Activated naive CD8-positive, alpha-beta T cell treated with anti-CD3 and anti-CD28 coated beads, Interleukin-2, amount 50 U/mL, for 16 hours (primary cell): Measurements from ENCODE around the gene IKZF5.

Experiments used
- DNase-seq: peaks from one replicate; pipeline ENCODE4 v3.0.0-alpha.2; 2020; ENCODE audit warnings: low read depth, low spot score

The IKZF5 gene

DNA sequence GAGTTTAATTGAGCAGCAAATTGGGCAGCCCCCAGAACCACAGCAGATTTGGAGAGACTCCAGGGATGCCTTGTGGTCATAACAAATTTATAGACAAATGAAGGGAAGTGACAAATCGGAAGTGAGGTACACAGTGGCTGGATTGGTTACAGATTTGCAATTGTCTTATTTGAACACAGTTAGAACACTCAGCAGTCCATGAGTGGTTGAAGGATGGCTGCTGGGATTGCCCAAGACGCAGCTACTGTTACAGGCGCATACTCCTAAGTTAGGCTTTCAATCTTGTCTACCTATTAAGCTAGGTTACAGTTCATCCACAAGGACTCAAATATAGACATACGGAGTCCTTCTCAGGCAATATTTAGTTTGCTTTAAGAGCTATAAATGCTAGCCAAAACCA lies 7.6 kb upstream of the IKZF5 start:
- DNase-seq, result no peak

DNA sequence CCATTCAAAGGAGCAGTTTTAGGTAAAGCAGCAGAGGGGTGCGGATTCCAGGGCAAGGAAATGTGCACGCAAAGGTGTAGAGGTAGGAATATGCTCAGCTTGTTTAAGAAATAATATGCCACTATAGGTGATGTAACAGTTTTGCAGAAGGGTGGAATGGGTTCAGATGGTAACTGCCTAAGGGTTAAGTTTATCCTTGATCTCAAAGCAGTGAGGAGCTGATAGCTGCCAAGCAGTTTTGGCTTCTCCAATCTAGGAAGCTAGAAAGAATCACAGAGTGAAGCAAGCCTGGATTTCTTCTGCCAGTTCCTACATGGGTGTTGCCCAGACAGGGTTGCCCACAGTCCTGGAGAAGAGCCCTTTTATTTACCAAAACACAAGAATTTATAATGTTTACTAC lies 6.2 kb upstream of the IKZF5 start:
- no peak for DNase-seq

DNA sequence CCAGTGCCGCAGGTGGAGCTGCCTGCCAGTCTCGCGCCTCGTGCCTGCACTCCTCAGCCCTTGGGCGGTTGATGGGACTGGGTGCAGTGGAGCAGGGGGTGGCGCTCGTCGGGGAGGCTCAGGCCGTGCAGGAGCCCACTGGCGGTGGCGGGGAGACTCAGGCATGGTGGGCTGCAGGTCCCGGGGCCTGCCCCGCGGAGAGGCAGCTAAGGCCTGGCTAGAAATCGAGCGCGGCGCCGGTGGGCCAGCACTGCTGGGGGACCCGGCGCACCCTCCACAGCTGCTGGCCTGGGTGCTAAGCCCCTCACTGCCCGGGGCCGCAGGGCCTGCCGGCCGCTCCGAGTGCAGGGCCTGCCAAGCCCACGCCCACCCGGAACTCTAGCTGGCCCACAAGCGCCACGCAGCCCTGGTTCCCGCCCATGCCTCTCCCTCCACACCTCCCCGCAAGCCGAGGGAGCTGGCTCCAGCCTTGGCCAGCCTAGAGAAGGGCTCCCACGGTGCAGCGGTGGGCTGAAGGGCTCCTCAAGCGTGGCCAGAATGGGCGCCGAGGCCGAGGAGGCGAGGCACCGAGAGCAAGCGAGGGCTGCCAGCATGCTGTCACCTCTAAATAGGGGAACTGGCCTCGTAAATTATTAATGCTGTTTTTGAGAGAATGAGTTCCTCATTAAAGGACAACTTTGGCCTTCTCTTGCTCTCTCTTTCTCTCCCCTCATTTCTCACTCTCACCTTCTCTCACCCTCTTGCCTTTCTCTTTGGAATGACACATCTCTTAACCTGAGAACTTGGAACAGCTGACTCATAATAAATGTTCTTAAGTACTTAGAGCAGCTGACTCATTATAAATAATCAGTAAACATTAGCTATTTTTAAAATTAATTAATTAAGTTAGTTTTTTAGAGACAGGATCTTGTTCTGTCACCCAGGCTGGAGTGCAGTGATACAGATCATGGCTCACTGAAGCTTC lies 5.1 kb upstream of the IKZF5 start:
- DNase-seq, result no peak

DNA sequence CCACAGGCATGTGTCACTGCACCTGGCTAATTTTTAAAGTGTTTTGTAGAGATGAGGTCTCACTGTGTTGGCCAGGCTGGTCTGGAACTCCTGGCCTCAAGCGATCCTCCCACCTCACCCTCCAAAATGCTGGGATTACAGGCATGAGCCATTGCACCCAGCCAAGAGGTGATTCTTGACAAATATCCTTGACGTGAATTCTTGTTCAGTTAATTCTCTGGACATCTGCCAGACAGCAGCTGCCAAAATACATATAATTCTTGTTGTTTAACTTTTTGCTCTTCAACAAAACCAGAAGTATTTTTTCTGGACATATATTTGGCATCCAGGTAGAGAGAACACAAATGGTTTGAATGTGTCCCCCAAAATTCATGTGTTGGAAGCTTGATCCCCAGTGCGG lies 3.4 kb upstream of the IKZF5 start:
- no peak for DNase-seq

GRCh38 chr10:123009105-123009820 lies 668 bp upstream of the IKZF5 start:
- no peak for DNase-seq

- no peak for DNase-seq
These were observed 839 bp downstream of the IKZF5 start for GRCh38 chr10:123007558-123008354.

DNA sequence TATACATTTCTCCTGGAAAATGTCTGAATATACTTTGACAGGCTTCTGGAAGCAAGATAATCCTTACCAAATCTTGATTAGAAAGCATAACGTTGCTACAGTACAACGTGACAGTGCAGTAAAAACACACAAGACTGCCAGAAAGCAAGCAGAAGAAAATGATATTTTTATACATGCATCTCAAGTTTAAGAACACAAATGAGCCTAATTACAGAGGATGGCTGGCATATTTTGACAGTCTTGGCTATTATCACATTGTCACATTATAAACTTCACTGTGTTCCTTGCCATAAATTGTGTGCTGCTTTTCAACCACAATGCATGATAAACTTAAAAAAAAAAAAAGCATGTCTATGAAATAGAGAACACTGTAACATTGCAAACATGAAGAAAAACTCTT lies 4.3 kb downstream of the IKZF5 start:
- no peak for DNase-seq

DNA sequence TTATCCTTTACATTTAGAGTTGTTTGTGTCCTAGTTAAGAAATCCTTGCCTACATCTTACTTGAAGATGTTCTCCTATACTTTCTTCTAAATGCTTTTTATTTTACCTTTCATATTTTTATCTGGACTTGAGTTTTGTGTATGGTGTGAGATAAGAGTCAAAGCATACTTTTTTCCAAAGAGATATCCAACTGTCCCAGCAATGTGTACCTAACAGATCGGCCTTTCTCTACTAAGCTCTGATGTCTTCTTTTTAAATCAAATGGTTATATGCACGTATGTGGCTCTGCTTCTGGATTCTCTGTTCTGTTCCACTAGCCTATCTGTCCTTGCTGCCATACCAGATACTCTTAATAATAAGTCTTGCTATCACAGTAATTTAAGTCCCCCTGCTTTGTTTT lies 7.2 kb downstream of the IKZF5 start:
- DNase-seq, result no peak

- DNase-seq, result no peak
These were observed 8.4 kb downstream of the IKZF5 start for GRCh38 chr10:123000155-123000554.

GRCh38 chr10:122999347-122999746 lies 9.2 kb downstream of the IKZF5 start:
- DNase-seq, result no peak

- DNase-seq, result no peak
These were observed 9.7 kb downstream of the IKZF5 start for GRCh38 chr10:122998934-122999333.

DNA sequence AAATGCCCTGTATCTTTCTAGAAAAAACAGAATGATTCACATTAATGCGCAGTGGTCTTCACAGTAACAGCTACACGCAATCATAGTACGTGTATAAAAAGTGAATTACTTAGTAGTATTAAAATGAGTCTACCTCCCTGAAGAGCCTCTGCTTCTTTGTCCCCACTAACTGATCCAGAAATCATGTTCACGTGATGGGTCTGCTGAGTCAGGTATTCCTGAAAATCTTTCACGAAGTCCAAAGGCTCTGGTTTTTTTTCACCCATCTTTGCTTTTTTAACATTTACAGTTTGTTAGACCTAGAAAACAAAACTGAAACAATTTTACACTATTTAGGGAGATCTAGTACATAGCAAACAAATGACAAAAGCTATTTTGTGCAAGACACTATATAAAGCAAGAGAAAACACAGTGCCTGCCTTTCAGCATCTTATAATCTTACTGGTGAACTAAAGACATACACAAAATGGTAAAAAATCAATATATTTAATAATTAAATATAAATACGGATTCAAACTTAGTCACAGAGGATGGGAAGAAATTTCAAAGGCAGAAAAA lies 10.2 kb downstream of the IKZF5 start:
- no peak for DNase-seq

DNA sequence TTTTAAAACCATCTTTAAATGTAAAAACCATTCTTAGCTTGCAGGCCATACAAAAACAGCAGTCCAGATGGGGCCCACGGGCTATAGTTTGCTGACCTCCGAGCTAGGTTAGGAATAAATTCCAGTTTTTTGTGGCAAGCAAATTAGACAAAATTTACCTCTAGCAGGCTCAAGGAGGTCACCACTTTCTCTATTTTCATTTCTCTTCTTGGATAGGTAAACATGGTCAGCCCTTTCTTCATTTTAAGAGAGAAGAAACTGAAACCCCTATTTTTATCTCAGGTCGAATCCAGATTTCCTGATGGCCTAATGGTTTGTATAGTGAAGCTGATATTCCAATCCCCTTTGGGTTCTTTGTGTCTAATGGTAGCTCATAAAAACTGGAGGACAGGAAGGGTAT lies 10.7 kb downstream of the IKZF5 start:
- DNase-seq, result no peak

GRCh38 chr10:122995936-122996335 lies 12.7 kb downstream of the IKZF5 start:
- no peak for DNase-seq

DNA sequence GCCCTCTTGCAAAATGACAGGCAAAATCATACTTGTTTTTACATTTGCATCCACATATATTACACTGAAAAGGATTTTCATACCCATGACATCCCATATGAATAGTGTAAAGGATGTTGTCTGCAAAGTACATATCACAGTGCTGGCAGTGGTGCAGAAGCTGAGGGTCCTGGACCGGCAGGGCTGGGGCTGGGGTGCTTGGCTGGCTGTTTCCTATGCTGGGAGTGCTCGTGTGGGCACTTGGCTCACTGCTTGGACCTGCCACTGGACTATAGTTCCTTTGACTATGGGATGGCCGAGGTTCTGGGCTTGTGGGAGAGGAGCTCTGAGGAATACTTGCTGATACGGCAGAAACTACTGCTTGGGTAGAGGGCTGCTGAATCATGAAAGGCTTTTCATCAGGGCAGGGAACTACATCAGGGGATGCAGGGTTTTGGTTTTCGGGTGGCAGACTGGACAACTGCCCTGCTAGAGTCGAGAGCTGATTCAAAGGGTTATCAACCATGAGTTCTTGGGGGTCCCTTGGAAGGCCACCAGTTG lies 14.7 kb downstream of the IKZF5 start:
- no peak for DNase-seq

DNA sequence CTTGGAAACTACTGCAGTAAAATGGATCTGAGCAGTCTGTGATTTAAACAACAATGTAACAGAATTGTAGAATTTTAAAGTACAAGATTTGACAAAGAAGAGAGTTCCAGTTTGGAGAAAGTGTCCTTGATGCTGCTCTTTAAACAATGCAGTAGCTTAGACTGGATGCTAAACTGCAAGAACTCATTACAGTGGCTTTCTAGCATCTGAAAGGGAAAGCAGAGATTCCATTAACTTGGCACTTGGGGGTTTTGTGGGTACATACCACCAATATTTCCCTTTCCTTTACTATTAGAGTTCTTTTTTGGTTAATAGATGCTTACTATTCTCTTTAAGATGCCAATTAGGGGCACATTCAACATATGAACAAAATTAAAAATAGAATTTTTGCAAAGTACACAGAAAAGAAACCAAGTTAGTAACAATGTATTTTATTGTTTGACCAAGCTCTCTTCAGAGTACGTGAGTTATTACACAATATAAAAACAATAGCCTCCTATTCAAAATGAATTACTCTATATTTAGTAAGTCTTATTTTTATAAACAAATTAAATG lies 16.5 kb downstream of the IKZF5 start:
- DNase-seq, result no peak

GRCh38 chr10:122990278-122990677 lies 18.3 kb downstream of the IKZF5 start:
- no peak for DNase-seq

DNA sequence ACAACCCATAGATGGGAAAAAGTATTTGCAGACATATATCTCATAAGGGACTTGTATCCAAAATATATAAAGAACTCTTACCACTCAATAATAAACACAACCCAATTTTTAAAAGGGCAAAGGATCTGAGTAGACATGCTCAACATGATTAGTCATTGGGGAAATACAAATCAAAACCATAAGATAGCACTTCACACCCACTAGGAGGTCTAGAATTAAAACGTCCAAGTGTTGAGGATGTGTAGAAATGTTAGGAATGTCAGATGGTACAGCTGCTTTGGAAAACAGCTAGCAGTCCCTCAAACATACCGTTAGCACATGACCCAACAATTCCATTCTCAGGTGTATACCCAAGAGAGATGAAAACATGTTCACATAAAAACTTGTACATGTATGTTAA lies 20.1 kb downstream of the IKZF5 start:
- DNase-seq, result no peak

GRCh38 chr10:122986335-122986734 lies 22.3 kb downstream of the IKZF5 start:
- no peak for DNase-seq

DNA sequence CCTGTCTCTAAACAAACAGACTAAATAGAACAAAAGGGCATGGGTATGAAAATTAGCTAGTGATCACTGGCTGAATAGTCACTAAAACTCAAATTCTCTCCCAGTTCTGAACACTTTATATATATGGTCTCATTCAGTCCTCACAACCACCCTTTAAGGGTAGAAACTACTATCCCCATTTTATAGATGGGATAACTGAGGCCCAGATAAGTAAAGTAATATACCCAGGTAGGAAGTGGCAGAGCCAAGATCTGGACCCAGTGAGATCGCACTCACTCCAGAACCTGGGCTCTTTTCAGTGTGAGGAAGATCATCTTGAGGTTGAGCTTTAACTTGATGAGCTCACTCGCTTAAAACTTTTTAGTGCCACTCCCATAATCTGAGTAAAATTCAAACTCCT lies 23.9 kb downstream of the IKZF5 start:
- DNase-seq, result no peak

DNA sequence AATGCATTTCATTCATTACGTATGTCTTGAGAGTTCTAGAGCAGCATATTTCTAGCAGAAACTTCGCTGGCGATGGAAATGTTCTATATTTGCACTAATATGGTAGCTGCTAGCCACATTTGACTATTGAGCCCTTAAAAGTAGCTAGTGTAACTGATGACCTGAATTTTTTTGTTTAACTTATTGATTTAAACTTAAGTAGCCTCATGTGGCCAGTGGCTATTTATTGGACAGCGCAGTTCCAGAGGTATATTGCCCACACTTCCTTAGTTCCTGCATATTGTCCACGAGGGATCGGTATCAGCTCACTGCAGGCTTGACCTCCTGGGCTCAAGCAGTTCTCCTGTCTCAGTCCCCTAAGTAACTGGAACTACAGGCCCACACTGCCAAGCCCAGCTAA lies 24.7 kb downstream of the IKZF5 start:
- no peak for DNase-seq
